ENCODE data around the gene TRNP1.

The TRNP1 gene

GRCh38 chr1:27003745-27004470, 10.4 kb downstream of the TRNP1 start:
- DNase-seq: no peak

- no peak for DNase-seq
These were observed 11.1 kb downstream of the TRNP1 start for GRCh38 chr1:27004471-27005165.

DNA sequence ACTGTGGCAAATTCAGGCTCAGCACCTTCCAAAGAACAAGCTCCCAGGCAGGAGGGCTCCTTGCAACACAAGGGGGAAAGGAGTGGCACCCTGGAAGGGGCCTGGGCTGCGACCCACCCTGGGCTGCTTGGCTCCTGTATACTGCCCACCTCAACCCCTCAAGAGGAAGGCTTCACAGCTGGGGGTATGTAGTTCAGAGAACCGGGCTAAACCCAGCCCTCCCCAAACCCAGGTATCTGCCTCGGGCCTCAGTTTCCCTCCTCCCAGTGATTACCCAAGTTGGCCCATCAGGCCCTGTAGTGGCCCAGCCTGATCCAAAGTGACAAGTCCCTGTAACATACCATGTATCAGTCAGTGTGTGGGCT, 11.7 kb downstream of the TRNP1 start:
- no peak for DNase-seq

- DNase-seq: no peak
These were observed 12.4 kb downstream of the TRNP1 start for GRCh38 chr1:27005648-27006496.

DNA sequence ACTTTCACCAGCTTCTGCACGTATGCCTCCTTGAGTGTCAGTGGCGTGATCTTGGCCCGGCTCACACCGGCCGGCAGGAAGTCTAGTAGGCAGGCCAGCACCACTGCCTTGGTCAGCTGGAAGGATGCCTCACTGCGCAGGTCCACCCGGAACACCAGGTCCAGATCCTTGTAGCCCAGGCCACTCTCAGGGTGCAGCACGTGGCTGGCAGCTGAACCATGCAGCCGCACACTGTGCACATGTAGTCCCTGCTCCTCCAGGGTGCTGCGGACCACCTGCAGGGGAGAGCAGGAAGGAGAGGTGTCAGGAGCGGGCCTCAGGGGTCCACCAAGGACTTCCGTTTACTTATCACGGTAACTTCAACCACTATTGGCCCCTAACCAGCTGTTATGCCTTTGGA, 13.2 kb downstream of the TRNP1 start:
- DNase-seq: no peak

DNA sequence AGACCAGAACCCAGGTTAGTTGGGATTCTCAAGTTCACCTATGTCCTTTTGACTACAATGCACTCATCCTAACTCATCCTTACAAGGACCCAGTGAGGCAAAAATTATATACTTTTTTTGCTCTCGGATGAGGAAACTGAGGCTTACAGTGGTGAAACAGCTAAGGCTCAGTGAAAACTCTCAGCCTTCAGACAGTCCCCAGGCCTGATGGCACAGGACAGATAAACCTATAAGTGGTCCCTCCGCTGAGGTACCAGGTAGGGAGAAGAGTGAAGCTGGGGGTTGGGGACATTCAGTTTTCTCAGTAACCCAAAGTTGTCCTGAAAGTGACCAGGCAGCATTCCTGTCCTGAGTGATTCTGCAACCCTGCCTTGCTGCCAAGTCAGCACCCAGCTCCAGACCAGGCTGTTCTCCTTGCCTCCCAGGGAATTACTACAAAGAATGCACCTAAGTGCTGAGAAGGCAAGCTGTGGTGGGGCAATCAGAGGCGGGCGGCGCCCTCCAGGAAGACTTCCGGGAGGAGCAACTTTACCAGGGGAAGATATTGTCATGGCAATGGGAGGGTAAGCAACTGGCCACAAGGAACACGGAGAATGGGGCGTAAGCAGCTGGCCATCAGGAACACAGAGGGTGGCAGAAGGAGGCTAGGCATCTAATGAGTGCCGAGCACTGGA, 14.6 kb downstream of the TRNP1 start:
- DNase-seq: no peak

- DNase-seq: no peak
These were observed 16.2 kb downstream of the TRNP1 start for GRCh38 chr1:27009601-27010197.

DNA sequence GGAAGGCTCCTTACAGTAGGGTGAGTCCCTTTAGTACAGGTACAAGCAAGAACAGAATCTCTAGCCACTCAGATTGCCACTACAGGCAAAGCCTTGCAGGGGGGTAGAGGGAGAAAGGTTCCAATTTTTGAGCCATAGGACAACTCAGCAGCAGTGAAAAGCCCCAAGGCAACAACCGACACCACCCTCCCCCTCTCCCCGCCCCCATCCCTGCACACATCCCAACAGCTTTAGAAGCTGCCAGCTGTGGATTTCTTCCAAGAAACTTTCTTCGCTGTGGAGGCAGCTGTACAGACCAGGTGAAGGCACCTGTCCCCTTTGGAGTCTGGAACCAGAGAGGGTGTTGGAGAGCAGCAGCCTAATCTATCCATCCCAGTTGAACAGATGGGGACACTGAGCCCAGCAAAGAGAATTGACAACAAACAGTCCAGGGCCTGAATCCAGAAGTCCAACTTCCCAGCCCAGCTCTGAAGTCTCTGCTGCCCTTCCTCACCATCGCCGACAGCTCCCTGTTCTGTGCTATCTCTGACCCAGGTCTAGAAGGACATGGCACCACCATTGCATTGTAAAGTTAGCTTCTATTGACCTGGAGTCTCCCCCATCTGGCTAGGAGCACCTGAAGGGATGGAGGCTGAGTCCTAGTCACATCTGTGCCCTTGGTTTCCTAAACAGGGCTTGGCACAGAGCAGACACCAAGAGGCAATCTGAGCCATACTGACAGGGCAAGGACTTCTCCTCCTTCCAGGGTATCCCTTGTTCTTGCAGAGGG, 16.9 kb downstream of the TRNP1 start:
- DNase-seq: no peak

DNA sequence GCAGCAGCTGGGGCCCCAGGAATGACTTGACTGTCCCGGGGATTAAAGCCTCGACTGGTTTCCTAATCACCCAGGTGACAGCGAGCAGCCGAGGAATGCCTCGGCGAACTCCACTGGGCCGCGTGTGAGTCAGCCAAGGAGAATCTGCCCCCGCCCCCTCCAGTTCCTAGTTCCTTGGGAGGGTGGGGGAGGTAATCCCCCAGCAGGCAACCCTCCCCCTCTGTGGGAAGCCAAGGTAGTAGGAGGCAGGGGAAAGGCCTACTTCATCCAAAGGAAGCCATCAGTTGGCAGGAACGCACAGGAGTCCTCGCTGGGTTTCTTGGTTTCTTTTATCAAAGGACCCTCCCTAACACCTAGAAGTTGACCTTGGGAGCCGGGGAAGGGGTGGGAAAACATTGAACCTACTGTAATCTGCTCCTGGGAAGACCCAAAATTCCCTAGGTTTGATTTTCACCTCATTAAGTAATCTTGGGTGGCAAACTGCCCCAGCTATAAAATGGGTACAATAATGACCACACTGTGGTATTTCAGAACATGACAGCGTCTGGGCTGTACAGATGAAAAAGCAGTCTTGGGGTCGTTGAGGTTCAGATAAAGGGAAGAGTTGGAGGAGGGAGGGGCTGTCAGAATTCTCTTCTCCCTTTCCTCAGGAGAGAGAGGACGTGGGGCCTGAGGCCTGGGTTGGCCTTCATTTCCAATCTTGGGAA, 17.7 kb downstream of the TRNP1 start:
- no peak for DNase-seq

DNA sequence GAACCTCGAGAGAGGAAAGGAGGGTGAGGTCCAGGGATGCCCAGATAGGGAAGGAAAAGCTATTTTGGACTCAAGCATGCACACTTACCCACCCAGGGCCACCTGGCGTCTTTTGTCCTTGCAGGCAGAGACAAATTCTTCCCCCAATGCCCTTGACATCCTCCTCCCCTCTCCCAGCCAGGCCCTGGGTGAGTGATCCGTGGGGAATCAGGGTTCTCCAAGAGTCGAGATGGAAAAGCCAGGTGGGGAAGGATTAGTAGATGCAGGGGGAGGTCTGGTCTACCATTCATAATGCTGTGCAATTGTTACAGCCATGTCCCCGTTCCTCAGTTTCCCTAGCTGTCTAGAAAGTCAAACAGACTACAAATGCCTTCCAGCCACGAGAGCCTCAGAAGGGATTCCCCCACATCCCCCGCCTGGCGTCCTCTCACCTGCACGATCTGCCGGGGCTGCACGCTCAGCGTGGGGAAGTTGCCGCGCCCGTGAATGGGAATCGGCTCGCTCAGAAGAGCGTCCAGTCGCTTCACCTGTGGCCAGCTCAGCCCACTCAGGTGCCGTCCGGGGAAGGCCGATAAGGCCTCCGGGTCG, 18.6 kb downstream of the TRNP1 start:
- DNase-seq: no peak

GRCh38 chr1:27015260-27015659, 21.8 kb downstream of the TRNP1 start:
- DNase-seq: no peak

- no peak for DNase-seq
These were observed 22.9 kb downstream of the TRNP1 start for GRCh38 chr1:27016376-27016775.

DNA sequence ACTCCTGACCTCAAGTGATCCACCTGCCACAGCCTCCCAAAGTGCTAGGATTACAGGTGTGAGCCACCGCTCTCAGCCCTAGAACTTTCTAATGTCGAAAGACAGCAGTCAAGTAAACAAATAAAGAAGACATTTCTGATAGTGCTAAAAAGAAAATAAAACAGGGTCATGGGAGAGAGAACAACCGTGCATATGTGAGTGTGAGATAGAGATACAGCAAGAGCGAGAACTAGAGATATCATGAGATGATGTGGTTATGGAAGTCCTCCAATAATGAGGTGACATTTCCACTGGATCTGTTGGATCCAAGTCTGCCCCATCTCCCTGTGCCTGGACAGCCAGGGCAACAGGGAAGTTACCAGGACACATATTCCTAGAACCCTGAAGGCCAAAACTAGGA, 23.7 kb downstream of the TRNP1 start:
- no peak for DNase-seq

DNA sequence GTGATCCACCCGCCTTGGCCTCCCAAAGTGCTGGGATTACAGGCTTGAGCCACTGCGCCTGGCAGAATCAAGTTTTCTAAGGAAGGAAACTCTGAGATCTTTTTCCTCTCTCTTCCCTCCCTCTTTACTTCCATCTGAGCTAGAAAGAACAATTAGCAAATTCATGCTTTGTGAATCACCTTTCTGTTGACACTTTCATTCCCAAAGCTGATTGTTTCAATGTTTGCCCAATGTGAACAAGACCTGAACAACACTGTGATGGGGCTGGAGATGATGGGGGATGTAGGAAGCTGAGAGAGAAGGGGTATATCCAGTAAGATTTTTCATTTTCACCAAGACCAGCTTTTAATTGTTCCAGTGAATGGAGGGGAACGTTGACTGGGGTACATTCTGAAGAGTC, 24.8 kb downstream of the TRNP1 start:
- DNase-seq: no peak

- no peak for DNase-seq
These were observed 28.0 kb downstream of the TRNP1 start for GRCh38 chr1:27021354-27022031.

GRCh38 chr1:27025718-27026117, 32.2 kb downstream of the TRNP1 start:
- no peak for DNase-seq

DNA sequence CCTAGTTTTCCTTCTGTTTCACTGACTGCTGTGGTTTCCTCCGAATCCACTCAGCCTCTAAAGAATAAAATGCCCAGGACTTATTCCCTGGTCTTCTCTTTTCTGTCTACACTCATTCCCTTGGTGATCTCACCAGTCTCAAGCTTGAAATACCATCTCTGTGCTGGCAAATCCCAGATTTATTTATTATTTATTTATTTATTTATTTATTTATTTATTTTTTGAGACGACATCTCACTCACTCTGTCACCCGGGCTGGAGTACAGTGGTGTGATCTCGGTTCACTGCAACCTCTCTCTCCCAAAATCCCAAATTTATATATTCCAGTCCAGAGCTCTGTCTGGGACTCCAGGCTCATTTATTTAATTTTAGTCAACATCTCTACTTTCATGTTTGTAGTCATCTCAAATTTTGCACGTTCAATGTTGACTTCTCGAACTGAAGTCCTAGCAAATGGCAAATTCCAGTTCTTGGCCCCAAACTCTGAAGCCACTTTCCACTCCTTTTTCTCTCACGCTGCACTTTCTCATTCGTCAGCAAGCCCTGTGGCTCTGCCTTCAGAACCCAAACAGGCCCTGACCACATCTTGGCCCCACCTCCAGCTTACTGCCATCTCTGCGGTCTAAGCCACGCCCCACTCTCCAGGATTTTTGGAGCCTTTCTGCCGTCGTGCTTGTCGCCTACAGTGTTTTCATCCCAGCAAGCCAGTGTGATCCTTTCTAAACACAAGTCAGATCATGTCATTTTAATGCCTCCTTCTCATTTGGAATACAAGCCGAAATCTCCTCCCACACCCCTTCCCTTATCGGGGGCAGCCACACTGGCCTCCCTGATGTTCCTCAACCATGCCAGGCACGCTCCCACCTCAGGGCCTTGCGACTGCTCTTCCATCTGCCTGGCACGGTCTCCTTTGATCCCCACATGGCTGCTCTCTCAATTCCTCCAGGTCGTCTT, 33.4 kb downstream of the TRNP1 start:
- no peak for DNase-seq

GRCh38 chr1:27027575-27028250, 34.2 kb downstream of the TRNP1 start:
- no peak for DNase-seq

DNA sequence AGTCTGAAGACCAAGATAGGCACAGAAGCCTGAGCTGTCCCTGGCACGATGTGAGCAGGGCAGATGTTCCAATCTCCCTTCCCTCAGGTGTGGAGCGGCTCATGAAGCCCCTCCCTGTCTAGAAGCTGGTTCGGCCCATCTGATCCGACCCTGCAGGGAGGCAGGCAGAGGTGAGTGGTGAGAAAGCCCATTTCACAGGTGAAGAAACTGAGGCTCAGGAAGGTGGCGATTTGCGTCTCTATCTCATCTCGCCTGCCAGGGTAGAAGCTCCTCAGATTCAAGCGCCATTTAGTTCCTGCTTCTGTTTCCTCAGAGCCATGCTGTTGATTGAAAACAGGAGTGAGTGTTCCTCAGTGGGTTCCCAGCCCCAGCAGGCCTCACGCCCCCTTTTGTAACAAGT, 36.0 kb downstream of the TRNP1 start:
- no peak for DNase-seq

Data from bone marrow (tissue), 2 donors.